GM12878 (cell line): ENCODE data around the gene ADH1A. TPM values are rescaled to one million over a fixed set of nuclear protein-coding genes. Genes with fewer than 3 reads are reported as not detected.

Experiments
- ATAC-seq: fragments of 200-7000 bp; cut with Tn5 transposase; 3 replicates; pipeline ENCODE4 v1.9.1; 2020; ENCODE audit warnings: mild to moderate bottlenecking, moderate library complexity
- BruUV-seq: library from RNA; stranded (reverse); fragments of 400-500 nt; replicated peaks from 2 replicates; lab custom pipeline; 2021; lab: Mats Ljungman, UMichigan
- CTCF ChIA-PET: fragments of 300-600 bp; sonication (Branson Sonifier 250); formaldehyde crosslinking; extraction: SDS; loops from one replicate; lab custom pipeline; 2021; ENCODE audit warnings: inconsistent platforms; lab: Yijun Ruan, JAX
- POLR2A ChIA-PET: fragments of 350-600 bp; formaldehyde crosslinking; extraction: SDS; loops from one replicate; lab custom pipeline; 2021; ENCODE audit warnings: inconsistent platforms; lab: Charles Lee
- RAD21 ChIA-PET: fragments of 300-600 bp; sonication (Branson Sonifier 250); formaldehyde crosslinking; loops from one replicate; lab custom pipeline; 2023; ENCODE audit warnings: antibody characterized with exemption; ENCODE audit not compliant: unreplicated experiment; lab: Charles Lee
- SMC1A ChIA-PET: fragments of 300-600 bp; sonication (Branson Sonifier 250); formaldehyde crosslinking; loops from one replicate; lab custom pipeline; 2023; ENCODE audit not compliant: unreplicated experiment, uncharacterized antibody; lab: Charles Lee
- DNase-seq: peaks from one replicate; pipeline ENCODE4 v3.0.0-alpha.2; 2011; ENCODE audit warnings: low read depth, low spot score
- FAIRE-seq: peaks from 3 replicates; lab custom pipeline; 2011; peaks lifted over from hg19 to GRCh38; lab: Jason Lieb, UNC
- H2AFZ ChIP-seq: 2 replicates; pipeline ENCODE4 v1.6.0; 2011; ENCODE audit warnings: low read depth, low read length, control low read depth; ENCODE audit not compliant: control insufficient read depth
- H3K27ac ChIP-seq: 2 replicates; pipeline ENCODE4 v1.5.1; 2011; ENCODE audit warnings: control low read depth; ENCODE audit not compliant: control insufficient read depth, insufficient read depth
- H3K27me3 ChIP-seq, 2 experiments: replicated peaks in 1 of 2; 2 replicates each; pipeline versions ENCODE4 v1.6.0 to v1.6.1; 2011; ENCODE audit warnings: low read length in 1 of 2; ENCODE audit not compliant: control insufficient read depth in 2 of 2, insufficient read depth in 2 of 2
- H3K36me3 ChIP-seq, 2 experiments: 2 replicates each; pipeline ENCODE4 v1.5.1; 2011; ENCODE audit warnings: low read length in 1 of 2; ENCODE audit not compliant: control insufficient read depth in 2 of 2, insufficient read depth in 2 of 2
- H3K4me1 ChIP-seq: 2 replicates; pipeline ENCODE4 v1.6.1; 2011; ENCODE audit warnings: mild to moderate bottlenecking, low read length, moderate library complexity, mixed read lengths; ENCODE audit not compliant: control insufficient read depth, insufficient read depth
- H3K4me2 ChIP-seq: 2 replicates; pipeline ENCODE4 v1.6.0; 2011; ENCODE audit warnings: control low read depth; ENCODE audit not compliant: control insufficient read depth, insufficient read depth
- H3K4me3 ChIP-seq: fragments of 200-600 bp; sonication (generic); 2 replicates; pipeline ENCODE4 v1.5.1; 2016
- H3K79me2 ChIP-seq: 2 replicates; pipeline ENCODE4 v1.6.0; 2011; ENCODE audit warnings: low read length; ENCODE audit not compliant: control insufficient read depth, insufficient read depth
- H3K9ac ChIP-seq: 2 replicates; pipeline ENCODE4 v1.8.0; 2011; ENCODE audit warnings: low read length, control low read depth, mixed read lengths; ENCODE audit not compliant: control insufficient read depth, insufficient read depth
- H3K9me3 ChIP-seq: replicated peaks from 3 replicates; pipeline ENCODE4 v1.5.1; 2011; ENCODE audit warnings: mild to moderate bottlenecking, low read length; ENCODE audit not compliant: control insufficient read depth, insufficient read depth
- H4K20me1 ChIP-seq: 2 replicates; pipeline ENCODE4 v1.6.0; 2011; ENCODE audit not compliant: control insufficient read depth, insufficient read depth
- BMI1 ChIP-seq: fragments of 450-650 bp; IDR thresholded peaks from 2 replicates; pipeline ENCODE4 v1.6.1; 2016; ENCODE audit warnings: mild to moderate bottlenecking, moderate library complexity, borderline replicate concordance
- CTCF ChIP-seq, 3 experiments: IDR thresholded peaks in 2 of 3; conservative IDR thresholded peaks in 1 of 3; 2 replicates each; pipeline ENCODE4 v1.5.1; 2011; ENCODE audit warnings: low read depth in 3 of 3, low read length in 3 of 3, mild to moderate bottlenecking in 3 of 3, control low read depth in 2 of 3, moderate library complexity in 2 of 3, inconsistent platforms in 1 of 3, mixed read lengths in 1 of 3; ENCODE audit not compliant: control insufficient read depth in 2 of 3, insufficient read depth in 1 of 3; ENCODE audit errors: extremely low read depth in 1 of 3
- ETV6 ChIP-seq, 2 experiments: fragments of 450-650 bp in 1 of 2; IDR thresholded peaks in 1 of 2; conservative IDR thresholded peaks in 1 of 2; 2 replicates each; pipeline ENCODE4 v1.6.1; 2014; ENCODE audit warnings: antibody characterized with exemption in 1 of 2, borderline replicate concordance in 1 of 2, low read depth in 1 of 2, mild to moderate bottlenecking in 1 of 2, moderate library complexity in 1 of 2
- RAD21 ChIP-seq: IDR thresholded peaks from 2 replicates; pipeline ENCODE4 v1.6.1; 2011; ENCODE audit warnings: mild to moderate bottlenecking, low read depth, low read length, moderate library complexity; ENCODE audit not compliant: insufficient read depth
- SKIL ChIP-seq: fragments of 450-650 bp; IDR thresholded peaks from 2 replicates; pipeline ENCODE4 v1.6.1; 2017; ENCODE audit warnings: mild to moderate bottlenecking, low read depth, inconsistent platforms; ENCODE audit not compliant: poor library complexity, severe bottlenecking
- TCF12 ChIP-seq: IDR thresholded peaks from 2 replicates; pipeline ENCODE4 v1.6.1; 2011; ENCODE audit warnings: low read depth, mild to moderate bottlenecking, low read length
- ZBTB40 ChIP-seq: fragments of 450-650 bp; IDR thresholded peaks from 2 replicates; pipeline ENCODE4 v1.6.1; 2016; ENCODE audit warnings: mild to moderate bottlenecking, moderate library complexity, borderline replicate concordance
- WGBS: methylation state at CpG from one replicate; pipeline ENCODE4 v1.1.6; 2016; ENCODE audit warnings: low lambda C conversion rate; ENCODE audit not compliant: insufficient replicate concordance, insufficient coverage; ENCODE audit errors: missing lambda C conversion rate; 5-methylcytosine and 5-hydroxymethylcytosine counted together
- in situ Hi-C: fragments of 300-500 bp; cut with MboI; formaldehyde crosslinking; loops from 9 replicates; pipeline ENCODE4 v1.14.3; 2018; ENCODE audit warnings: mixed read lengths
- intact Hi-C: fragments of 100-400 bp; cut with micrococcal nuclease; formaldehyde crosslinking; loops from one replicate; pipeline ENCODE4 v1.14.2; 2022; ENCODE audit not compliant: unreplicated experiment
- polyA plus RNA-seq, 11 experiments: library from polyadenylated mRNA; depleted of rRNA in 4 of 11; unstranded in 6 of 11; stranded (reverse) in 5 of 11; fragments of >200 nt; fragmentation: Nextera tagmentation in 4 of 11; fragmentation: Illumina TruSeq in 1 of 11; extraction: Ambion mirVana in 4 of 11; extraction: Trizol in 1 of 11; gene quantifications; 1 replicate in 1 of 11; 2 replicates in 10 of 11; pipeline versions ENCODE4 v1.2.1 to v1.2.3, GENCODE V29; 2011 to 2016; ENCODE audit warnings: inconsistent platforms in 2 of 11, missing spikeins in 2 of 11, low read depth in 1 of 11
- total RNA-seq, 4 experiments: library from RNA; depleted of rRNA in 3 of 4; stranded (reverse); fragments of >200 nt in 3 of 4; fragmentation: Illumina TruSeq in 1 of 4; extraction: Trizol in 1 of 4; gene quantifications; 2 replicates each; pipeline versions ENCODE4 v1.2.1 to v1.2.3, GENCODE V29; 2013 to 2021

Gene ADH1A
- total and polyA plus RNA-seq, 10 of the 15 experiments (the other 5 are each of a cell fraction or from before 2014, with no cell fraction given): not detected

GRCh38 chr4:99301376-99302164 lies 10.8 kb upstream of the ADH1A start (continued):
- TF ChIP-seq SKIL (no peak), ZBTB40 (no peak), ETV6 (conservative IDR thresholded peaks at IDR 0.05 in 1 of 2, IDR thresholded peaks at IDR 0.05 in 1 of 2; ENCODE audit: borderline replicate concordance in 1 of 2, low read depth in 1 of 2) (no peak)

- H4K20me1 ChIP-seq: no peaks in the 10 kb centered on the region
- no peak for DNase-seq
- H3K4me1 ChIP-seq: no peaks in the 10 kb centered on the region
- no peak overlapping the region for H3K27ac ChIP-seq
- no peak overlapping the region for H3K4me2 ChIP-seq
- in situ Hi-C loops: no loop called here
- no peak overlapping the region for H3K9ac ChIP-seq
- no peak for FAIRE-seq
- intact Hi-C loops: no loop called here
- H3K36me3 ChIP-seq: no peaks in the 10 kb centered on the region
- ChIA-PET CTCF (no interaction called here), SMC1A (no interaction called here), RAD21 (no interaction called here), POLR2A (no interaction called here)
- H3K4me3 ChIP-seq: no peak overlapping the region
- H2AFZ ChIP-seq: no peak overlapping the region
- H3K27me3 ChIP-seq: no peaks in the 10 kb centered on the region
- no TSS peak for BruUV-seq
- ATAC-seq: no peak
- 54% methylated on average over 4 of the region's 4 CpGs for WGBS
- no peaks in the 10 kb centered on the region for H3K79me2 ChIP-seq
- H3K9me3 ChIP-seq: no peaks in the 10 kb centered on the region
- TF ChIP-seq TCF12 (no peak), RAD21 (no peak), BMI1 (no peak), CTCF (IDR thresholded peaks at IDR 0.05 in 2 of 3, conservative IDR thresholded peaks at IDR 0.05 in 1 of 3; ENCODE audit: control insufficient read depth in 2 of 3, extremely low read depth in 1 of 3, insufficient read depth in 1 of 3, low read depth in 3 of 3, low read length in 3 of 3) (no peak)
These were observed 10.1 kb upstream of the ADH1A start for GRCh38 chr4:99300934-99301333.
